ENCODE measurements around the gene SCARB1. TPM values are rescaled to one million over a fixed set of nuclear protein-coding genes. Genes with fewer than 3 reads are reported as not detected.

SCARB1 gene
- total and polyA plus RNA-seq, 2 of the 13 experiments (the other 11 are each of a cell fraction or from before 2014, with no cell fraction given): 63.4 to 160 TPM

- TF ChIP-seq, protein P1, sequence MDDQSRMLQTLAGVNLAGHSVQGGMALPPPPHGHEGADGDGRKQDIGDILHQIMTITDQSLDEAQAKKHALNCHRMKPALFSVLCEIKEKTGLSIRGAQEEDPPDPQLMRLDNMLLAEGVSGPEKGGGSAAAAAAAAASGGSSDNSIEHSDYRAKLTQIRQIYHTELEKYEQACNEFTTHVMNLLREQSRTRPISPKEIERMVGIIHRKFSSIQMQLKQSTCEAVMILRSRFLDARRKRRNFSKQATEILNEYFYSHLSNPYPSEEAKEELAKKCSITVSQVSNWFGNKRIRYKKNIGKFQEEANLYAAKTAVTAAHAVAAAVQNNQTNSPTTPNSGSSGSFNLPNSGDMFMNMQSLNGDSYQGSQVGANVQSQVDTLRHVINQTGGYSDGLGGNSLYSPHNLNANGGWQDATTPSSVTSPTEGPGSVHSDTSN (CRISPR knock-in tag; IDR thresholded peaks at IDR 0.05; ENCODE audit: borderline replicate concordance): no peak
- TF ChIP-seq ISX (CRISPR knock-in tag; conservative IDR thresholded peaks at IDR 0.05) (no peak), TARDBP (CRISPR knock-in tag; IDR thresholded peaks at IDR 0.05) (no peak)
These were observed 2.2 kb downstream of the SCARB1 start (continued) for GRCh38 chr12:124861492-124861891.

GRCh38 chr12:124857921-124858461 lies 5.7 kb downstream of the SCARB1 start:
- in situ Hi-C loops (cut with HindIII; ENCODE audit: extremely low pct_ligation_motif_present, low pct_unique_long_range_greater_than_20kb): no loop called here
- no TSS peak for BruUV-seq (replicated peaks)

More at GRCh38 chr12:124857921-124858461, 5.7 kb downstream of the SCARB1 start:
- Histone ChIP-seq H3K4me1 (ENCODE audit: insufficient read depth, low read length) (peaks cover 84% of the 10 kb centered on the region), H3K4me2 (ENCODE audit: low read depth, low read length) (no peak overlapping the region), H4K20me1 (ENCODE audit: insufficient read depth, low read length) (peaks cover 15% of the 10 kb centered on the region), H3K79me2 (ENCODE audit: insufficient read depth, low read length) (peaks cover 88% of the 10 kb centered on the region), H3K4me3 (replicated peaks in 1 of 3; ENCODE audit: insufficient read depth in 1 of 3, low read depth in 2 of 3, low read length in 3 of 3) (no peak overlapping the region), H3K9me3 (ENCODE audit: low read length) (no peaks in the 10 kb centered on the region), H3K9ac (ENCODE audit: insufficient read depth, low read depth, low read length) (no peak overlapping the region), H3K27ac (ENCODE audit: extremely low read length, insufficient read depth, low read length) (no peak overlapping the region), H3K36me3 (replicated peaks in 1 of 2; ENCODE audit: control insufficient read depth in 1 of 2, insufficient read depth in 2 of 2, low read length in 2 of 2) (peaks cover 9 to 32% of the 10 kb centered on the region in 2 experiments), H2AFZ (ENCODE audit: low read length) (no peak overlapping the region), H3K27me3 (ENCODE audit: control insufficient read depth in 1 of 2, insufficient read depth in 2 of 2, low read length in 2 of 2) (no peaks in the 10 kb centered on the region; a peak in 1 of 5 replicates)
- no peak for ATAC-seq
- POLR2A ChIA-PET: interaction anchor here (1.5 kb wide), 1 partner anchor 29 kb away, joined by 5 read pairs; no protein-coding TSS in a partner anchor
- WGBS (ENCODE audit: low lambda C conversion rate): 94% methylated on average over 8 of the region's 11 CpGs
- CTCF ChIA-PET (ENCODE audit: low intra/inter-chr PET ratio, low total read pairs): no interaction called here
- intact Hi-C loops (cut with micrococcal nuclease; ENCODE audit: unreplicated experiment): no loop called here
- no peak for FAIRE-seq
- DNase-seq (ENCODE audit: low spot score): no peak
- TF ChIP-seq POLR2A (IDR thresholded peaks at IDR 0.05; ENCODE audit: insufficient read depth in 1 of 2, low read depth in 2 of 2, low read length in 2 of 2): peak in 1 of 2 experiments; percentile 48; a peak in 1 of 4 replicates
- TF ChIP-seq, protein P2, sequence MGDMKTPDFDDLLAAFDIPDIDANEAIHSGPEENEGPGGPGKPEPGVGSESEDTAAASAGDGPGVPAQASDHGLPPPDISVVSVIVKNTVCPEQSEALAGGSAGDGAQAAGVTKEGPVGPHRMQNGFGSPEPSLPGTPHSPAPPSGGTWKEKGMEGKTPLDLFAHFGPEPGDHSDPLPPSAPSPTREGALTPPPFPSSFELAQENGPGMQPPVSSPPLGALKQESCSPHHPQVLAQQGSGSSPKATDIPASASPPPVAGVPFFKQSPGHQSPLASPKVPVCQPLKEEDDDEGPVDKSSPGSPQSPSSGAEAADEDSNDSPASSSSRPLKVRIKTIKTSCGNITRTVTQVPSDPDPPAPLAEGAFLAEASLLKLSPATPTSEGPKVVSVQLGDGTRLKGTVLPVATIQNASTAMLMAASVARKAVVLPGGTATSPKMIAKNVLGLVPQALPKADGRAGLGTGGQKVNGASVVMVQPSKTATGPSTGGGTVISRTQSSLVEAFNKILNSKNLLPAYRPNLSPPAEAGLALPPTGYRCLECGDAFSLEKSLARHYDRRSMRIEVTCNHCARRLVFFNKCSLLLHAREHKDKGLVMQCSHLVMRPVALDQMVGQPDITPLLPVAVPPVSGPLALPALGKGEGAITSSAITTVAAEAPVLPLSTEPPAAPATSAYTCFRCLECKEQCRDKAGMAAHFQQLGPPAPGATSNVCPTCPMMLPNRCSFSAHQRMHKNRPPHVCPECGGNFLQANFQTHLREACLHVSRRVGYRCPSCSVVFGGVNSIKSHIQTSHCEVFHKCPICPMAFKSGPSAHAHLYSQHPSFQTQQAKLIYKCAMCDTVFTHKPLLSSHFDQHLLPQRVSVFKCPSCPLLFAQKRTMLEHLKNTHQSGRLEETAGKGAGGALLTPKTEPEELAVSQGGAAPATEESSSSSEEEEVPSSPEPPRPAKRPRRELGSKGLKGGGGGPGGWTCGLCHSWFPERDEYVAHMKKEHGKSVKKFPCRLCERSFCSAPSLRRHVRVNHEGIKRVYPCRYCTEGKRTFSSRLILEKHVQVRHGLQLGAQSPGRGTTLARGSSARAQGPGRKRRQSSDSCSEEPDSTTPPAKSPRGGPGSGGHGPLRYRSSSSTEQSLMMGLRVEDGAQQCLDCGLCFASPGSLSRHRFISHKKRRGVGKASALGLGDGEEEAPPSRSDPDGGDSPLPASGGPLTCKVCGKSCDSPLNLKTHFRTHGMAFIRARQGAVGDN (CRISPR knock-in tag; IDR thresholded peaks at IDR 0.05): 0 out of 2 replicates have a peak, but pooled peaks have one; percentile 27
- no peak for TF ChIP-seq ZFP36 (IDR thresholded peaks at IDR 0.05; ENCODE audit: borderline replicate concordance, low read depth, low read length, partially characterized antibody)
- TF ChIP-seq ERF (CRISPR knock-in tag; IDR thresholded peaks at IDR 0.05): no peak
- TF ChIP-seq, protein P3, sequence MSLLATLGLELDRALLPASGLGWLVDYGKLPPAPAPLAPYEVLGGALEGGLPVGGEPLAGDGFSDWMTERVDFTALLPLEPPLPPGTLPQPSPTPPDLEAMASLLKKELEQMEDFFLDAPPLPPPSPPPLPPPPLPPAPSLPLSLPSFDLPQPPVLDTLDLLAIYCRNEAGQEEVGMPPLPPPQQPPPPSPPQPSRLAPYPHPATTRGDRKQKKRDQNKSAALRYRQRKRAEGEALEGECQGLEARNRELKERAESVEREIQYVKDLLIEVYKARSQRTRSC (CRISPR knock-in tag; IDR thresholded peaks at IDR 0.05; ENCODE audit: low read depth): no peak
- no peak for TF ChIP-seq HMG20A (CRISPR knock-in tag; IDR thresholded peaks at IDR 0.05; ENCODE audit: borderline replicate concordance)
